ENCODE measurements around the gene EPB41L1. TPM values are rescaled to one million over a fixed set of nuclear protein-coding genes. Genes with fewer than 3 reads are reported as not detected.
A peak's percentile ranks its signal among the peaks of the same experiment; 100 is the strongest.

EPB41L1 gene
- polyA plus RNA-seq, 4 donors, result 69.3 to 82.8 (median 71.8) TPM

DNA sequence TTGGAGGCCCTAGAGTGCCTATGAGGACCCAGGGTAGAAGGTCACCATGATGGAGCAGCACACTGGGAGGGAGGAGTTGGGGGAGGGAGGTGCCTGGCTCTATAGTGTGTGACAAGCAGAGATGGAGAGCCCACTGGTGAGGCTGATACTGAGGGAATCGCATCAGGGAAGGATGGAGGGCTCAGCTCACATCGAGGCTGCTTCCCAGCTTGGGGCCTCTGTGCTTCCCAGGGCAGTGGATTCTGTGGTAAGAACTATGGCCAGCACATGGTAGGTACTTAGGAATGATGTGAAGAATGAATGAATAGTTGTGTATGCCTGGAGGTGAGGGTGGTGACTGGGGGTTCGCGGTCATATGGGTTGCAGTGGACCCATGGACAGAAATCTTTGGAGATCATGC, 1.3 kb upstream of the EPB41L1 start:
- DNase-seq (ENCODE audit: low read depth in 4 of 4, low spot score in 3 of 4), result no peak

DNA sequence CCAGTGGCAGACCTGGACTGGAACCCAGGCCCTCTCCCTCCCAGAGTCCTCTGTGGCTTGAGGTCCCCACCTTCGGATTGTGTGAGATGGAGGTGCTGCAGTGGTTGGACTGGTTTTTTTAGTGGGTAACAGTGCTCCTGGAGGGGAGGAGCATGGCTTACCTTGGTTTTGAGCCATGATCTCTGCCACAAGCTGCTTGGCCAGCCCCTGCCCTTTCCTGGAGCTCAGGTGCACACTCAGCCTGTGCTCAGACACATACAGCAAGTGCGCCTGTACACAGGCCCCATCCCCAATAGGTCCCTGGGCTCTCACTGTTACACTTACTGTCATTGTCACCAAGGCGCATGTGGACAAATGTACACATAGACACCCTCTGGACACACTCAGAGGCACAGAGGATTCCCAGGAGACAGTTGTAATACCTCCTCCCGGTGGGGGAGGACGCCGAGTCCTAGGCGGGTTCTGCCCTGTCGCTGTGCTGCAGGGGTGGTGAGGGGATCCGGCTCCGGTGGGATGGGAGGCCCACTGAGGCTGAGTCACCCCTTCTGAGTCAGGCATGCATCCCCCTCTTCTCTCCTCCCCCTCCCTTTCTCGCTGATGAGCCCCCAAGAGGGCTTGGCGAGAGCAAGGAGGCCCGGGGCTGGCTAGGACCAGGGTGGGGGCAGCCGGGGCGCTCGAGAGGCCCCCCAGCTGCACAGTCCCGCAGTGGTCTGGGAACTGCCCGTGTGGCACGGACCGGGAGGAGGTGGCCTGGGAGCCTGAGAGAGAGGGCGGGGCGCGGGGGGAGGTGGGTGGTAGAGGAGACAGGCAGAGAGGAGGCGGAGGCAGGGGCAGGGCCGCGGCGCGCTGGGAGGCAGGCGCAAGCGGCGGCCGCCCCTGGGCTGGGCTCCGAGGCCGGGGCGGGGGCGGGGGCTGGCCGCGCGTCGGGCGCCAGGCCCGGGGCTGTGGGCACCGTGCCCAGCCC, 522 bp upstream of the EPB41L1 start:
- DNase-seq (ENCODE audit: low read depth in 4 of 4, low spot score in 3 of 4), result peak in 1 of 4 donors; percentile 51

DNA sequence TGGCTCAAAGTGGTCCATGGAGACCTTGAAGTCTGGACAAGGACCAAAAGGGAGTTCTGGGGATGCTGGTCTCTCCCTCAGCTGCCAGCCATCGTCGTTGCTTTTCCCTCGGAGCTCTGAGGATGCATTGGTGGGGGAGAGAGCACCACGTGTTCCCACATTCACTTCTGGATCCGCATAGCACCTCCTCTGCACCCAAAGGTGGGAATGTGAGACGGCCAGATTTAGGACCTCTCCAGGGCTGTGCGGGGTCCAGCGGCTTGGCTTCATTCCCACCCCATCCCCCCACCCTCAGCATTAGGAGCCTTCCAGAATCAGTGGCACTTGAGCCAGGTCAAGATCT, 1.1 kb downstream of the EPB41L1 start:
- DNase-seq (ENCODE audit: low read depth in 4 of 4, low spot score in 3 of 4), result no peak

DNA sequence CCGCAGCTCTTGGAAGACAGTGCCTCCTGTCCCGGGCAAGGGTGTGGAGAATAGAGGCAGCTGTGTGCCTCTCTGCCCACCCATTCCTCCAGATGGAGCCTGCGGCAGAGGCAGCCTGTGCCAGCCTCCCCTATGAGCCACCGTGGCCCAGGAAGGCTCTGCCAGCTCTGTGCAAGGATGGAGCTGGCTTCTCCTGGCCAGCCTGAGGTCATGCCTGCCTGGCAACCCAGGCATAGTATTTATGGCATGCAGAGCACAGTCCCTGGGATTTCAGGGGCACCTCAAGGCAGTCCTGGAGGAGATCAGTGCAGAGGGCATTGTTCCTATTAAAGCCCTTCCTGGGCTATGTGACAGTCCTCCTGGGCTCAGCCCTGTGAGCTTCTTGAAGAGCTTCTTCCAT, 1.5 kb downstream of the EPB41L1 start:
- DNase-seq (ENCODE audit: low read depth in 4 of 4, low spot score in 3 of 4), result no peak

- no peak for DNase-seq (ENCODE audit: low read depth in 4 of 4, low spot score in 3 of 4)
Observed at GRCh38 chr20:36157610-36158009, 3.1 kb downstream of the EPB41L1 start.

DNA sequence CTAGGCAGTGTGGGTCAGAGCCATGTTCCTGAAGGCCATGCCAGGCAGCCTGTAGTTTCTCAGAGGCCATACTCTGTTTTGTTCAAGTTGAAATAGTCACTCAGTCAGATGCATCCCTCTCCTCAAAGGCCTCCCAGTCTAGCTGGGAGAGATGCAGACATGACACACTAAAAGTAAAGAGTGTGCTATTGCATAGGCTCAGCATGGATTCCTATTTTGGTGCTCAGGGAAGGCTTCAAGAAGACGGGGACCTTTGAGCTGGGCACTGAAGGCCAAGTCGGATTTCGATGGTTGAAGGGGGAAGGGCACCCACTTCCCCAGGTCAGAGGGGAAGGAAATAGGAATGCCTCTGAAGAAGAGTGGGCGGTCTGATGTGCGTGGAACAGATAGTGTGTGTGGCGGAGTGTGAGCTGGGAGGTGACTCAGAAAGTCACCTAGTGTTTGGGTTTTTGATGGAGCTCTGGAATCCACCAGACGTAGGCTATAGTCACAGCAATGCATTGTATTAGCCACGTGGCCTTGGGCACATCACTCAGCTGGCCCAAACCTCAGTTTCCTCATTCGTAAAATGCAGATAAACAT, 3.7 kb downstream of the EPB41L1 start:
- DNase-seq (ENCODE audit: low read depth in 4 of 4, low spot score in 3 of 4), result no peak

- DNase-seq (ENCODE audit: low read depth in 4 of 4, low spot score in 3 of 4), result no peak
Observed at GRCh38 chr20:36159833-36160232, 5.3 kb downstream of the EPB41L1 start.

DNA sequence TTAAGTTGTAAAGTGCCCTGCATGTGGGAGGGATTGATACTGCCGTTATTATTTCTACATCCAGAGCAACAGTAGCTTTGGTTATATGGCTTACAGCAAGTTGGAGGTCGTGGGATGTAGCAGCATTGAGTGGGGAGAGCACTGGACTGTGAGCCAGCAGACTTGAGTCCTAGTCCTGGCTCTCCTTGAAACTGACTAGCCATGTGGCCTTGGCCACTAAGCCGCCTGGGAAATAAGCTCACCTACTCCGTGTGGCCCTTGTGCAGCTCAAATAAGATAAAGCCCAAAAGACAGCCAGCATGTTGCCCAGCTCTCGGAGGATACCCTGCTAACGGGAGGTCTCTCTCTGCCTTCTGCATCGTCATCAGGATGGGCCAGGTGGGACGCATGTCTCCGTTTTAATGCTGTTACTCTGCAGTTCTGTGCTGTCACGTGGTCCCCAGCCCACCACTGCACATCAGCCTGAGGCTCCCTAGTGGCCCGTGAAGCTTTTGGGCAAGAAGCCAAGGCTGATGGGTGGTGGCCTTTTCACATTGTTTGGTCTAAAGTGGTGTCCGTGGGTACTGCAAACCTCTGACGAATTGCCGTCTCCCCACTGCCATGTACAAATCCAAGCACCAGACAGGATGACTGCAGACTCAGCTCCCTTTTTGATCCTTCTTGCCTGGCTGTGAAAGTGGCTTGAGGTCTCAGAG, 7.9 kb downstream of the EPB41L1 start:
- DNase-seq (ENCODE audit: low read depth in 4 of 4, low spot score in 3 of 4), result no peak

GRCh38 chr20:36167902-36168503, 13.5 kb downstream of the EPB41L1 start:
- no peak for DNase-seq (ENCODE audit: low read depth in 4 of 4, low spot score in 3 of 4)

GRCh38 chr20:36170542-36171215, 16.1 kb downstream of the EPB41L1 start:
- DNase-seq (ENCODE audit: low read depth in 4 of 4, low spot score in 3 of 4), result no peak

- peak in 3 of 4 donors; percentile 43 to 60 (median 50) for DNase-seq (ENCODE audit: low read depth in 4 of 4, low spot score in 3 of 4)
Observed at GRCh38 chr20:36173451-36173933, 19.0 kb downstream of the EPB41L1 start.

- no peak for DNase-seq (ENCODE audit: low read depth in 4 of 4, low spot score in 3 of 4)
Observed at GRCh38 chr20:36175016-36175415, 20.5 kb downstream of the EPB41L1 start.

GRCh38 chr20:36175475-36175995, 21.0 kb downstream of the EPB41L1 start:
- DNase-seq (ENCODE audit: low read depth in 4 of 4, low spot score in 3 of 4), result no peak

DNA sequence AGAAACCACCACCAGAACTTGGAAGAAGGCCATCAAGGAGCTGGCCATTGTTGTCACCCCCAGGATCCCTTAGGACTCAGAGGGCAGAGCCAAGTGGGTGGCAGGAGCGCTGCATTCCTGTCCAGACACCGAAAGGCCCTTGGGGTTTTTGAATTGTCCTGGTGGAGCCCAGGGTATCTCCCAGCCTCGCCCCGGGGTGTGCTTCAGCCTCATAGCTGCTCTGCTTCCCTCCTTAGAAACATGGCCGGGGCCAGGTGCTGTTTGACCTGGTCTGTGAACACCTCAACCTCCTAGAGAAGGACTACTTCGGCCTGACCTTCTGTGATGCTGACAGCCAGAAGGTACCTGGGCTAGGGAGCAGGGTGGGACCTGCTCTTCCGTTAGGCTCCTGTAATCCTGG, 23.2 kb downstream of the EPB41L1 start:
- no peak for DNase-seq (ENCODE audit: low read depth in 4 of 4, low spot score in 3 of 4)

DNA sequence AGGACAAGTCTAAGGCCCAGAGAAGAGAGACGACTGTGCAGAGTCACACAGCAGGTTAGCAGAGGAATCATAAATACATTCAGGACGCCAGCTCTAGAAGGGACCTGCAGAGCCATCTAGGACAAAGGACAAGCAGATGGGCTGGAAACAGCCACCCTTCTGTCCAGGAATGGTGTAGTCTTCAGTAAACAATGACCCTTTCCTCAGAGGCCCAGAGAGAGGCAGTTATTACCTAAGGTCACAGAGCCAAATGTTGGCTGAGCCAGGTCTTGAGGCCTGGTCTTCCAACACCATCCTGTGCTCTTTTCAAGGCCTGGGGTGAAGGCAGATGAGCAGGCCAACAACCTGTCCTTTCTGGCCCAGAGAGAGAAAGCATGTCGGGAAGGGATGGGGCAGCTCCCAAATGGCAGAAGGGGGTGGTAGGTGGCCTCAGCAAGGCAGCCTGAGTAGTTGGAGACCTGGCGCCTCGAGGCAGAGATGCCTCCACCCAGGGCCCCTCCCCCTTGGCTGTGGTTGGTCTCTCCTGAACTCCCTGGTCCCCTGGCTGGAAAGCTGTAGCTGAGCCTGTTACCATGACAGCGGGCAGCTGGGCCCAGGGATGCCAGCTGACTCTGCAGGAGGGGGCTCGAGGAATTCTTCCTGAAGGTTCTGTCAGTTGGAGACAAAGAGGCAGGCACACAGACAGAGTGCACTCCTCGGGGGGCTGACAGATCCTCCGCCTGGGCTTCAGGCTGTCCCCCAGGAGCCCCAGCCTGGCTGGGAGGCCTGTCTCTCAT, 24.8 kb downstream of the EPB41L1 start:
- DNase-seq (ENCODE audit: low read depth in 4 of 4, low spot score in 3 of 4), result no peak

DNA sequence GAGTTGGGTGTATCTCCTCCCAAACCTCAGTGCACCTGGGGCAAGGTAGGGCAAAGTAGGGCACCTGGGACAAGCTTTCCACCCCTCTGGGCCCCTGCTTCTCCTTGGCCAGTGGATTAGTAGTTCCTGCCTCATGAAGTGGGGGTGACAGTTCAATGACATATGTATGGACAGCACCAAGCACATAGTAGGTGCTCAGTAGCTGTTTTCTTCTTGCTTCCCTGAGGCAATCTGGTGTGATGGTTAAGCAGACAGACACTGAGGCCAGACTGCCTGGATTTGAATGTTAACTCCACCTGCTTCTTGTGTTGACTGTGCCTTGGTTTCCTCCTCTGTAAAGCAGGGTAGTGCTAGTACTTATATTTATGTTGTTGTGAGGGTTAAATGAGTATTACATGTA, 25.8 kb downstream of the EPB41L1 start:
- DNase-seq (ENCODE audit: low read depth in 4 of 4, low spot score in 3 of 4), result no peak

- no peak for DNase-seq (ENCODE audit: low read depth in 4 of 4, low spot score in 3 of 4)
Observed at GRCh38 chr20:36181934-36182603, 27.5 kb downstream of the EPB41L1 start.

- DNase-seq (ENCODE audit: low read depth in 4 of 4, low spot score in 3 of 4), result no peak
Observed at GRCh38 chr20:36182604-36183154, 28.1 kb downstream of the EPB41L1 start.

All from right renal pelvis (tissue), 4 donors.